Activated B cell treated with CpG ODN at 0.5 μM for 24 hours (primary cell): ENCODE results near the gene BEAN1. TPM values are rescaled to one million over a fixed set of nuclear protein-coding genes. Genes with fewer than 3 reads are reported as not detected.

Source experiments
- ATAC-seq: fragments of 200-7000 bp; cut with Tn5 transposase; one replicate; pipeline ENCODE4 v1.10.0; 2021; ENCODE audit warnings: low read depth, mild to moderate bottlenecking, moderate library complexity
- CTCF ChIA-PET: fragments of 350-600 bp; sonication (Branson Sonifier 250); formaldehyde crosslinking; loops from one replicate; lab custom pipeline; 2021; ENCODE audit warnings: antibody characterized with exemption; lab: Charles Lee
- POLR2A ChIA-PET: fragments of 350-600 bp; sonication (Branson Sonifier 250); formaldehyde crosslinking; loops from one replicate; lab custom pipeline; 2021; ENCODE audit warnings: antibody characterized with exemption; lab: Charles Lee
- DNase-seq: peaks from one replicate; pipeline ENCODE4 v3.0.0; 2022
- H3K27ac Mint-ChIP-seq: one replicate; pipeline ENCODE4 v1.8.0; 2020; ENCODE audit warnings: mixed read lengths
- H3K27me3 Mint-ChIP-seq: one replicate; pipeline ENCODE4 v1.8.0; 2021; ENCODE audit warnings: mixed read lengths
- H3K36me3 Mint-ChIP-seq: one replicate; pipeline ENCODE4 v1.8.0; 2021; ENCODE audit warnings: low read depth, mixed read lengths
- H3K4me1 Mint-ChIP-seq: one replicate; pipeline ENCODE4 v1.8.0; 2021; ENCODE audit warnings: mixed read lengths
- H3K4me3 Mint-ChIP-seq: one replicate; pipeline ENCODE4 v1.8.0; 2020; ENCODE audit warnings: mild to moderate bottlenecking, mixed read lengths
- H3K9me3 Mint-ChIP-seq: one replicate; pipeline ENCODE4 v1.8.0; 2020; ENCODE audit warnings: mixed read lengths
- intact Hi-C: fragments of 100-400 bp; cut with micrococcal nuclease; formaldehyde crosslinking; loops from one replicate; pipeline ENCODE4 v1.15.1; 2024
- total RNA-seq: library from RNA; stranded (reverse); gene quantifications from 2 replicates; pipeline ENCODE4 v1.2.3, GENCODE V29; 2022
- TF ChIP-seq, protein P1 (sequence below): fragments of 200-600 bp; IDR thresholded peaks from one replicate; pipeline ENCODE4 v1.8.0; 2022; ENCODE audit warnings: antibody characterized with exemption, mild to moderate bottlenecking

The BEAN1 gene
- total RNA-seq, 1 donor from 2014 or later, result not detected

DNA sequence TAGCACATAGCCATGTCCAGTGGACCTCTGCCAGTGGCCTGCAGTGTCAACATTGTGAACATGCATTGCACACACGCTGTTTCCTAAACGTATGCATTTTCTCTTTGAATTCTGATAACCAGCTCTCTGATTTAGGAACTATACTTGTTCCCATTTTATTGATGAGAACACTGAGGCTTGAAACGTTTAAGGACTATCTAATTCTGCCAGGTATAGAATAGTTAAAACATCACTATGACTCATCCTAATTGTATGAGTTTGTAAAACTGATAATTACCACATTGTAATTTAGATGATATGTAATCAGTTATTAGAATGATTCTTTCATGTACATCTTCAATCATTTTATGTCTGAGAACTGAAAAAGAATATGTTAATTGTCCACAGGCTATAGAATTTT, 3.1 kb downstream of the BEAN1 start:
- ChIA-PET POLR2A (no interaction called here), CTCF (no interaction called here)
- DNase-seq, result no peak
- H3K27me3 Mint-ChIP-seq, result peaks cover 58% of the 10 kb centered on the region
- no peaks in the 10 kb centered on the region for H3K36me3 Mint-ChIP-seq
- no peaks in the 10 kb centered on the region for H3K9me3 Mint-ChIP-seq
- no peak overlapping the region for H3K4me3 Mint-ChIP-seq
- ATAC-seq, result no peak
- no peak overlapping the region for H3K27ac Mint-ChIP-seq
- H3K4me1 Mint-ChIP-seq, result peaks cover 6% of the 10 kb centered on the region
- TF ChIP-seq, protein P1, sequence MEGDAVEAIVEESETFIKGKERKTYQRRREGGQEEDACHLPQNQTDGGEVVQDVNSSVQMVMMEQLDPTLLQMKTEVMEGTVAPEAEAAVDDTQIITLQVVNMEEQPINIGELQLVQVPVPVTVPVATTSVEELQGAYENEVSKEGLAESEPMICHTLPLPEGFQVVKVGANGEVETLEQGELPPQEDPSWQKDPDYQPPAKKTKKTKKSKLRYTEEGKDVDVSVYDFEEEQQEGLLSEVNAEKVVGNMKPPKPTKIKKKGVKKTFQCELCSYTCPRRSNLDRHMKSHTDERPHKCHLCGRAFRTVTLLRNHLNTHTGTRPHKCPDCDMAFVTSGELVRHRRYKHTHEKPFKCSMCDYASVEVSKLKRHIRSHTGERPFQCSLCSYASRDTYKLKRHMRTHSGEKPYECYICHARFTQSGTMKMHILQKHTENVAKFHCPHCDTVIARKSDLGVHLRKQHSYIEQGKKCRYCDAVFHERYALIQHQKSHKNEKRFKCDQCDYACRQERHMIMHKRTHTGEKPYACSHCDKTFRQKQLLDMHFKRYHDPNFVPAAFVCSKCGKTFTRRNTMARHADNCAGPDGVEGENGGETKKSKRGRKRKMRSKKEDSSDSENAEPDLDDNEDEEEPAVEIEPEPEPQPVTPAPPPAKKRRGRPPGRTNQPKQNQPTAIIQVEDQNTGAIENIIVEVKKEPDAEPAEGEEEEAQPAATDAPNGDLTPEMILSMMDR, result no peak
- intact Hi-C loops, result no loop called here

- intact Hi-C loops, result no loop called here
- H3K36me3 Mint-ChIP-seq, result no peaks in the 10 kb centered on the region
- H3K4me1 Mint-ChIP-seq, result peaks cover 6% of the 10 kb centered on the region
- H3K27me3 Mint-ChIP-seq, result peaks cover 51% of the 10 kb centered on the region
- no peaks in the 10 kb centered on the region for H3K9me3 Mint-ChIP-seq
- TF ChIP-seq, protein P1, result no peak
- no peak overlapping the region for H3K27ac Mint-ChIP-seq
- no peak overlapping the region for H3K4me3 Mint-ChIP-seq
- ATAC-seq, result no peak
- CTCF ChIA-PET, result no interaction called here
- POLR2A ChIA-PET, result no interaction called here
- DNase-seq, result no peak
These were observed 4.7 kb downstream of the BEAN1 start for GRCh38 chr16:66431760-66432159.

DNA sequence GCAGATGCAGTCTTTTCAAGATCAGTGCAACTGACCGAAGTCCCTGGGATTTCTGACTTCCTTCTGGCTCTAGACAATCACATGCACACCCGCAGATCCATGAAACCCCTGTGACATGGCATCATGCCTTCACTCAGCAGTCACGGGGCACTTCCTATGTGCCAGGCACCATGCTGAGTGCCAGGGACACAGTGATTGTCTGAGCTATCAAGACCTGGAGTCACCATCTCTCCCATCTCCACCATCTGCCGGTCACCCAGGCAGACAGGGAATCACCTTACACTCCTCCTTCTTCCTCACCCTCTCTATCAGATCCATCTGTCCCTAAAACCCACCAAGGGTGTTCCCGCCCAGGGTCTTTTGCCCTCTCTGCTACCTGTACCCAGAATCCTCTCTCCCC, 5.3 kb downstream of the BEAN1 start:
- Mint-ChIP-seq H3K27ac (no peak overlapping the region), H3K4me1 (peaks cover 6% of the 10 kb centered on the region), H3K36me3 (no peaks in the 10 kb centered on the region), H3K4me3 (no peak overlapping the region), H3K27me3 (peaks cover 51% of the 10 kb centered on the region), H3K9me3 (no peaks in the 10 kb centered on the region)
- POLR2A ChIA-PET, result no interaction called here
- DNase-seq (no peak), ATAC-seq (no peak)
- CTCF ChIA-PET, result no interaction called here
- TF ChIP-seq, protein P1, result no peak
- intact Hi-C loops, result no loop called here

GRCh38 chr16:66434619-66435430, 7.7 kb downstream of the BEAN1 start:
- no peaks in the 10 kb centered on the region for H3K4me1 Mint-ChIP-seq
- no peak for DNase-seq
- TF ChIP-seq, protein P1, result no peak

GRCh38 chr16:66435896-66436295, 8.8 kb downstream of the BEAN1 start:
- Mint-ChIP-seq H3K4me3 (no peak overlapping the region), H3K36me3 (no peaks in the 10 kb centered on the region), H3K27me3 (peaks cover 41% of the 10 kb centered on the region), H3K4me1 (no peaks in the 10 kb centered on the region), H3K27ac (no peak overlapping the region), H3K9me3 (no peaks in the 10 kb centered on the region)
- DNase-seq, result no peak
- no peak for ATAC-seq
- intact Hi-C loops, result no loop called here
- ChIA-PET CTCF (no interaction called here), POLR2A (no interaction called here)
- TF ChIP-seq, protein P1, result no peak

More at GRCh38 chr16:66434619-66435430, 7.7 kb downstream of the BEAN1 start:
- ATAC-seq, result no peak
- Mint-ChIP-seq H3K9me3 (no peaks in the 10 kb centered on the region), H3K4me3 (no peak overlapping the region), H3K27me3 (peaks cover 43% of the 10 kb centered on the region), H3K36me3 (no peaks in the 10 kb centered on the region), H3K27ac (no peak overlapping the region)
- ChIA-PET POLR2A (no interaction called here), CTCF (no interaction called here)
- intact Hi-C loops, result no loop called here
